KBM-7 (cell line): Measurements from ENCODE around the gene FAM228B.
A peak's percentile ranks its signal among the peaks of the same experiment; 100 is the strongest.
"Not testable (repeated sequence)": the region's sequence is repeated elsewhere in the genome, so short reads cannot be mapped to it uniquely, and the experiment has no call there.

ENCODE experiments used
- DNase-seq: peaks from one replicate; pipeline ENCODE4 v3.0.0-alpha.2; 2015
- in situ Hi-C: fragments of 300-500 bp; cut with MboI; formaldehyde crosslinking; loops from 2 replicates; pipeline ENCODE4 v1.14.3; 2020; ENCODE audit warnings: low sequenced_read_pairs, low pct_unique_long_range_greater_than_20kb, mixed read lengths

The FAM228B gene

GRCh38 chr2:24123195-24123921 is at the start of gene FAM228B, which contains the start of gene PFN4:
Gene FAM228B (plus strand): TSS chr2:24123469. CDS start chr2:24124362, 893 bp downstream.
Gene PFN4 (minus strand): TSS chr2:24123334. CDS start chr2:24122535, 799 bp downstream.
- in situ Hi-C loops: no loop called here
- DNase-seq: peak; percentile 87

DNA sequence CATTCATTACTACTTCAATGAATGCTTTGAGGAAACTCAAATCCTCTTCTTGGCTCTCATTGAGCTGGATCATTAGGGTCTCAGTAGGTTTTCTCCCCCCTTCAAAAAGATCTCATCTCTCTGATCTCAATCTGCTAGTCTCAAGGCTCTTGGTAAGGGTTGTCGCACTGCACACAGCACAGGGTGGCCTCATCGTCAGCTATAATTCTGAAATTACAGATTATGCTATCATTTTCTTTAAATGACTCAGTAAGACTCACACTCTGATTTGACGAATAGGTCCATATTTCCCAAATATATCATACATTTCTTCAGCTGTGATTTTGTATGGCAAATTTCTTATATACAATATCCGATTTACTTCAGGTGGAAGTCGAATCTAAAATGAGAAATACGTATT is 49.5 kb upstream of the FAM228B start:
- in situ Hi-C loops: no loop called here
- no peak for DNase-seq

DNA sequence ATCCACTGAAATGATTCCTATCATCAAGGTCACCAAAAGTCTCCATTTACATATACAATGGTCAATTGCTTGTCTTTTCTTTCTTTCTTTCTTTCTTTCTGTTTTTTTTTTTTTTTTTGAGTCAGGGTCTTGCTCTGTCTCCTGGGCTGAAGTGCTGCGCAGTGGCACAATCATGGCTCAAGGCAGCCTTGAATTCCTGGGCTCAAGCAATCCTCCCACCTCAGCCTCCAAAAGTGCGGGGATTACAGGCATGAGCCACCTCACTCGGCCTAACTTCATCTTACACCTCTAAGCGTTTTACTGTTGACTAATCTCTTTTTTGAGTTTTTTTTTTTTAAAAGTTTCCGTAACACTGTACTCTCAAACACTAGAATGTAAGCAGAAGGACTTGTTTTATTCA is 48.0 kb upstream of the FAM228B start:
- in situ Hi-C loops: no loop called here

DNA sequence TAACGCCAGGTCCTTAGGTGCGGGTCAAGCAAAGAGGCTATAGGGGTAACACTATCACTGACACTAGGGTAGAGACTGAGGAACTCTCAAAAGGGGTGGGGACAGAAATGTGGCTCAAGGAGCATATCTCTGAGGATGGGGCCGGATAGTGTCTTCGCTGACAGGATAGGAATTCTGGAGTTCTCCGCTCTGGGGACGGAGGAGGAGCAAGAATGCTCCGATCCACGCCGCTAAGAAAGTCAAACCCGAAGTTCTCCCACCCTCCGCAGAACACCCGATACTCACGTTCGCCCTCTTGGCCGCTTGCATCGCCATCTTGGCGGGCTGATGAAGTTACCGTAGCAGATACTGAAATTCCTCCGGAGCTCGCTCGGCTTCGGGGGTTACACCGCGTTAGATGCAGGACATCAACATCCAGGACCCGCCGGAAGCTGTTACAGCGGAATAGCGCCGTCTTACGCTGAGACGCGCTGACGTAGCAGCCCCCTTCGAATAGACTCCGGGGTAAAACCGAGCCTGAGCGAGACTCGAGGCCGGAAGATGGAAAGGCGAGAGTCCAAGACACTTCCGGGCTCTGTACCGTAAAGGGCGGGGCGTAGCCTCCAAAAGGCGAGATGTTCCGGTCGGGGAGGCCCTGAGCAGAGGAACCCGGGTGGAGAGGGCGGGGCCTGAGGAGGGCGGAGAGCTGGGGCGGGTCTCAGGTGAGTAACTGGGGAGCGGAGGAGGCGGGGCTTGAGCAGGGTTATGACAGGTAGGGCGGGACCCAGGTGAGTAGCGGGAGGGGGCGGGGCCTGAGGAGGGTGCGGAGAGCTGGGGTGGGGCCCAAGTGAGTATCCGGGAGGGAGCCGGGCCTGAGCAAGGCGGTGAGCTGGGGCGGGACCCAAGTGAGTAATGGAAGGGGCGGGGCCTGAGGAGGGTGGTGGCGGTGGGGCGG is 47.1 kb upstream of the FAM228B start, which contains the start of gene SF3B6:
Gene SF3B6 (minus strand): TSS at position 412 of the 934 bp plus-strand sequence. CDS start 97 bp downstream, at position 315.
- in situ Hi-C loops: no loop called here
- peak; percentile 99 for DNase-seq

More for the DNA sequence above, 48.0 kb upstream of the FAM228B start:
- DNase-seq: no peak

DNA sequence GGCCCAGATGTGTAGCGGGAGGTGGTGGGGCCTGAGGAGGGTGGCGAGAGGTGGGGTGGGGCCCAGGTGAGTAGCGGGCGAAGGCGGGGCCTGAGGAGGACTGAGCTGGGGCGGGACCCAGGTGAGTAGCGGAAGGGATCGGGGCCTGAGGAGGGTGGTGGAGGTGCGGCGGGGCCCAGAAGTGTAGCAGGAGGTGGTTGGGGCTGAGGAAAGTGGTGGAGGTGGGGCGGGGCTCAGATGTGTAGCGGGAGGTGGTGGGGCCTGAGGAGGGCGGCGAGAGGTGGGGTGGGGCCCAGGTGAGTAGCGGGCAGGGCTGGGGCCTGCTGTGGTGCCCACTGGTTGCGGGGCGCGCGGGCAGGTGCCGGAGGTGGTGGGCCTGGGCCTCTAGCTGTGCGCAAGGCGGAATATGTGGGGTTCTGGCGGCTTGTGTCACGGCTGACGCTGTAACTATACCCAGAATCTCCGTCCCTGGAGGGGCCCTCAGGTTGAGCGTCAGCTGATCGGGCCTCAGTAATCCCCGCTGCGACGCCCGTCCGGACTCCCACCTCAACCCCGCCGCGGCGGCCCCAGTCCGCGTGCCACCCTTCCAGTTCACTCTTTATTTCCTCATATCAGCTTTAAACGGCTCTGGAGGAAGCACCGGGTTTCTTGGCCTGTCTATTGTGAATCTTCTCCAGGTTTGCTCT is 46.3 kb upstream of the FAM228B start:
- DNase-seq: peak; percentile 61
- in situ Hi-C loops: no loop called here

DNA sequence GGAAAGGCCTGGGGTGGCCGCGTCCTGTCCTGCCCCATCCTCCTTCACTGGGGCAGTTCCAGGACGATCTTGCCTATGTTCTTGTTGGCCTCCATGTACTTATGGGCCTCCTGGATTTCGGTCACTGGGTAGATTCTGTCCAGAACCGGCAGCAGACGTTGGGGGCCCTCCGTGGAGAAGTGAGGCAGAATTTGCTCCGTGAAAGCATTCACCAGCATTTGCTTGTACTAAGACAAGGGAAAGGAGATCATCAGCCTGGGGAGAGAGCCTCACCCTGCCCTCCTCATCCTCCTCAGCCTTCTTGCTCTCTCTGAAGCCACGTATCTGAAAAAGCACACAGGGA is 45.8 kb upstream of the FAM228B start:
- in situ Hi-C loops: no loop called here
- no peak for DNase-seq

- DNase-seq: peak; percentile 18
- in situ Hi-C loops: no loop called here
These were observed 45.4 kb upstream of the FAM228B start for GRCh38 chr2:24077879-24078278.

DNA sequence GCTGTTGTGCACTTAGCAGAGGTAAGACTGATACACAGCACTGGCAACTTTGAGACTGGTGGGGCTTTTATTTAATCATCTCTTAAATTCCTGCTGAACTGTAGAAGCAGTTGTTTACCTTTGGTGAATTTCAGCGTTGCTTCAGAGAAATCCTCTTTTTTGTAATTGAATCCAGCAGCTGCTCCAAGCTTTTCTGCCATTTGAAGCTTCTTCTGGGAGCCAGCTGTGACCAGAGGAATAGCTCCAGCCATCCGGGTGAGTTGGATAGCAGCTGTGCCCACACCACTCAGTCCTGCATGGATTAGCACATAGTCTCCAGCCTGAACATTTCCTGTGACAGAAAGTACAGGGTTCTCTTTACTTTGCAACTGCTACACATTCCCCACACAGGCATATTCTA is 42.6 kb upstream of the FAM228B start:
- in situ Hi-C loops: no loop called here
- DNase-seq: no peak

DNA sequence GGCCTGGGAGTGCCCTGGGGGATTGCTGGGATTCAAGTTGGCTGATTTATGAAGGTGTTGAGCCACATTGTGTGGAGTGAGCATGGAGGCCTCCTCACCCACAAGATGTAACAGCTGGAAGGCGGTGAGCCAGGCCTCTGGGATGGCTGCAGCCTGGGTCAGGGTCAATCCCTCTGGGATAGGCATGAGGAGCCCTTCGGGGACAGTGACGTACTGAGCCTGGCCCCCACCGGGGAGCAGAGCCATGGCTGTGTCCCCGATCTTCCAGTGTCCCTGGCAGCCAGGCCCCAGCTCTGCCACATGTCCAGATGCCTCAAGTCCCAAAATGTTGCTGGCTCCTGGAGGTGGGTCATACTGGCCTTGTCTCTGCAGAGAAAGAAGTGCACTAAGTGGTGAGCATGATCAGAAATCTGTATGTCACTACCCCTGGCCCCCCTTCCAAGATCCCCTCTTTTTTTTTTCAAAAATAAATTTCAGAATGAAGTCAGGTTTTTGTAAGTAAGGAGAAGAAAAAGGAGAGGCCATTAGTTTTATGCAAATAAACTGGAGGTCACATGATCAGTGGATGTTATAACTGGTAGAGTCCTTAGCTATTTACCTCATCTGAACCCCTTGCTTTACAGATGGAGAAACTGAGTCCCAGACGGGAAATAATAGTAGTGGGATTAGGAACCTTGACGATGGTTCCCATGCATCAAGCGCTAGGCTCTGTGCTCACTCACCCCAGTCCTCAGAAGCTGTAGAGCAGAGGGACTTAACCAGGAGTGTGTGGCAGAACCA is 40.3 kb upstream of the FAM228B start:
- DNase-seq: no peak
- in situ Hi-C loops: no loop called here

- in situ Hi-C loops: no loop called here
- peak; percentile 95 for DNase-seq
These were observed 39.5 kb upstream of the FAM228B start for GRCh38 chr2:24083567-24084385.

DNA sequence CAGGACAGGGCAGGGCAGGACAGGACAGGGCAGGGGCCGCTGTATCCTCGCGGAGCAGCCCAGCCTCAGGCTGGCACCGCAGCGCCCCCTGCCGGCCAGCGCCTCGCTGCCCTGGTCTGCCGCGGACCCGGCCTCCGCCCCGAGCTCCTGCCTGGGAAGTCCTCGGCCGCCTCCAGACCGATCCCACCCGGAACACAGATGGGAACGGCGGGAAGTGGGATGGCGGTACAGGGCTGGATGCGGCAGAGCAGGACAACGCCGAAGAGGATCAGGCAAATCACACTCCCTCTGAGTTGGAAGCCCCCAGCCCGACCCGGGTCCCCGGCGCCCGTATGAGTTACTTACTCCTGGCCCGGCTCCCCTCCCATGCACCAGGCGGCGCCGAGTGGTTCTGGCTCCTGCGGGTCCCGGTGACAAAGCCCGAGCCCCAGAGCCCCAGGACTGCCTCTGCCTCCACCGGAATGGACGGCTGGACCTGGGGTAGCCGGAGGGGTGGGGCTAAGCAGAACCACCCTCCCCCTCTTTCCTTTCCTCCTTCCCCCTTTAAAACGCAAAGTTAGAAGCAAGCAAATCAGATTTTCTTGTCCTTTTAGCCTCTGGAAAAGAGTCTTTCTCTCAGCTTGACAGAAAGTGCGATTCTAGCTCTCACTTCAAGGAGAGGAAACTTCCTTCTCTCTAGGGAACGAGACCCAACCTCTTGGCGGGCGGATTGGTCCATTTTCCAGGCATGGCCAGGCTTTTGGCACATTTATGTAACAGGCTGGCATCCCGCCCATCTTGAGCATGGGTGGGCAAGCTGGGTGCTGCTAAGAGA is 38.7 kb upstream of the FAM228B start, which contains the start of gene TP53I3:
Gene TP53I3 (minus strand): TSS at position 449 of the 814 bp plus-strand sequence. CDS start 508 bp downstream, outside the sequence.
- in situ Hi-C loops: no loop called here

GRCh38 chr2:24085200-24085489 is 38.1 kb upstream of the FAM228B start:
- in situ Hi-C loops: no loop called here
- DNase-seq: no peak

More for the DNA sequence above, 38.7 kb upstream of the FAM228B start, which contains the start of gene TP53I3:
- DNase-seq: peak; percentile 94

GRCh38 chr2:24086241-24086640 is 37.0 kb upstream of the FAM228B start:
- in situ Hi-C loops: no loop called here
- DNase-seq: no peak

DNA sequence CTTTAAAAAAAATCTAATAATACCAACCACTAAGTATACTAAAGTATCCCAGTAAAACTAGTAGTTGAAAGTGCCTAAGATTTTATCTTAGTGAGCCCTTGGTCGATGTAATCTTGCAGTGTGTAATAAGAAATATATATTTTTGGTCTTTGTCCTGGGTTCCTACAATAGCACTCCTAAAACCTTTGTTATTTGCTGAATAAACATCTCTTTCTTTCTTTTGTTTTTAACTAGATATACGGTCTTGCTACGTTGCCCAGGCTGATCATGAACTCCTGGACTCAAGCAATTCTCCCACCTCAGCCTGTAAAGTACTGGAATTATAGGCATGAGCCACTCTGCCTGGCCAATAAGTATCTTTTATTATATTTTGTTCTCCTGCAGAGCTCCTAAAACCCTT is 36.2 kb upstream of the FAM228B start:
- in situ Hi-C loops: no loop called here

GRCh38 chr2:24088821-24089359 is 34.4 kb upstream of the FAM228B start:
- no peak for DNase-seq
- in situ Hi-C loops: no loop called here

More for the DNA sequence above, 36.2 kb upstream of the FAM228B start:
- DNase-seq: no peak

DNA sequence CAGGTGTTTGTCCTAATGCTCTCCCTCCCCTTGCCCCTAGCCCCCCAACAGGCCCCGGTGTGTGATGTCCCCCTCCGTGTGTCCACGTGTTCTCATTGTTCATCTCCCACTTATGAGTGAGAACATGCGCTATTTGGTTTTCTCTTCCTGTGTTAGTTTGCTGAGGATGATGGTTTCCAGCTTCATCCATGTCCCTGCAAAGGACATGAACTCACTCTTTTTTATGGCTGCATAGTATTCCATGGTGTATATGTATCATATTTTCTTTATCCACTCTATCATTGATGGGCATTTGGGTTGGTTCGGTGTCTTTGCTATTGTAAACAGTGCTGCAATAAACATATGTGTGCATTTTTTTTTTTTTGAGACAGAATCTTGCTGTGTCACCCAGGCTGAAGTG is 30.0 kb upstream of the FAM228B start:
- DNase-seq, in situ Hi-C loops: not testable (repeated sequence)

GRCh38 chr2:24095171-24095677 is 28.0 kb upstream of the FAM228B start:
- in situ Hi-C loops, DNase-seq: not testable (repeated sequence)
